HEK293 (cell line): ENCODE results near the gene NUMB.

ENCODE experiments used
- GLIS1 ChIP-seq: fragments of 450-650 bp; formaldehyde crosslinking; IDR thresholded peaks from 2 replicates; pipeline ENCODE4 v1.5.1; 2016; ENCODE audit warnings: missing biosample characterization, missing genetic modification characterization
- GLIS2 ChIP-seq: fragments of 450-650 bp; formaldehyde crosslinking; IDR thresholded peaks from 2 replicates; pipeline ENCODE4 v1.5.1; 2016; ENCODE audit warnings: missing biosample characterization, missing genetic modification characterization
- HOXD13 ChIP-seq: sonication (generic); formaldehyde crosslinking; IDR thresholded peaks from 2 replicates; pipeline ENCODE4 v1.8.0; 2022; ENCODE audit warnings: missing genetic modification reagents, borderline replicate concordance
- REPIN1 ChIP-seq: fragments of 450-650 bp; formaldehyde crosslinking; IDR thresholded peaks from 2 replicates; pipeline ENCODE4 v1.5.1; 2017; ENCODE audit warnings: missing biosample characterization, missing genetic modification characterization, low read depth
- SCRT2 ChIP-seq: fragments of 450-650 bp; formaldehyde crosslinking; IDR thresholded peaks from 2 replicates; pipeline ENCODE4 v1.5.1; 2016; ENCODE audit warnings: missing biosample characterization, missing genetic modification characterization
- TCF7L2 ChIP-seq: IDR thresholded peaks from 2 replicates; pipeline ENCODE4 v1.6.1; 2011; ENCODE audit warnings: low read depth, mild to moderate bottlenecking, inconsistent platforms, low read length, moderate library complexity, borderline replicate concordance
- YY2 ChIP-seq: fragments of 450-650 bp; formaldehyde crosslinking; IDR thresholded peaks from 2 replicates; pipeline ENCODE4 v1.5.1; 2016; ENCODE audit warnings: missing biosample characterization, missing genetic modification characterization
- ZFP41 ChIP-seq: fragments of 450-650 bp; formaldehyde crosslinking; IDR thresholded peaks from 2 replicates; pipeline ENCODE4 v1.5.1; 2016; ENCODE audit warnings: missing biosample characterization, missing genetic modification characterization, borderline replicate concordance
- ZIC2 ChIP-seq: fragments of 450-650 bp; formaldehyde crosslinking; IDR thresholded peaks from 2 replicates; pipeline ENCODE4 v1.5.1; 2016; ENCODE audit warnings: missing biosample characterization, missing genetic modification characterization
- ZNF114 ChIP-seq: fragments of 450-650 bp; formaldehyde crosslinking; IDR thresholded peaks from 2 replicates; pipeline ENCODE4 v1.5.0; 2017; ENCODE audit warnings: missing biosample characterization, missing genetic modification characterization
- ZNF121 ChIP-seq: fragments of 450-650 bp; formaldehyde crosslinking; IDR thresholded peaks from 2 replicates; pipeline ENCODE4 v1.5.1; 2016; ENCODE audit warnings: missing biosample characterization, missing genetic modification characterization
- ZNF132 ChIP-seq: fragments of 450-650 bp; formaldehyde crosslinking; IDR thresholded peaks from 2 replicates; pipeline ENCODE4 v1.5.1; 2017; ENCODE audit warnings: missing biosample characterization, missing genetic modification characterization, borderline replicate concordance
- ZNF140 ChIP-seq: fragments of 450-650 bp; formaldehyde crosslinking; IDR thresholded peaks from 2 replicates; pipeline ENCODE4 v1.5.1; 2016; ENCODE audit warnings: missing biosample characterization, missing genetic modification characterization
- ZNF19 ChIP-seq: fragments of 450-650 bp; formaldehyde crosslinking; IDR thresholded peaks from 2 replicates; pipeline ENCODE4; 2016; ENCODE audit warnings: missing biosample characterization, missing genetic modification characterization, low read depth
- ZNF221 ChIP-seq: fragments of 450-650 bp; formaldehyde crosslinking; IDR thresholded peaks from 2 replicates; pipeline ENCODE4 v1.5.1; 2017; ENCODE audit warnings: missing biosample characterization, missing genetic modification characterization, borderline replicate concordance
- ZNF223 ChIP-seq: fragments of 450-650 bp; formaldehyde crosslinking; IDR thresholded peaks from 2 replicates; pipeline ENCODE4 v1.5.1; 2016; ENCODE audit warnings: missing biosample characterization, missing genetic modification characterization
- ZNF302 ChIP-seq: fragments of 450-650 bp; formaldehyde crosslinking; IDR thresholded peaks from 2 replicates; pipeline ENCODE4 v1.5.1; 2016; ENCODE audit warnings: missing biosample characterization, missing genetic modification characterization, low read depth
- ZNF391 ChIP-seq: fragments of 450-650 bp; formaldehyde crosslinking; IDR thresholded peaks from 2 replicates; pipeline ENCODE4 v1.5.1; 2016; ENCODE audit warnings: low read depth, missing biosample characterization, missing genetic modification characterization, borderline replicate concordance
- ZNF394 ChIP-seq: fragments of 450-650 bp; formaldehyde crosslinking; IDR thresholded peaks from 2 replicates; pipeline ENCODE4 v1.5.1; 2016; ENCODE audit warnings: missing biosample characterization, missing genetic modification characterization, mild to moderate bottlenecking, moderate library complexity, borderline replicate concordance
- ZNF473 ChIP-seq: fragments of 450-650 bp; formaldehyde crosslinking; IDR thresholded peaks from 2 replicates; pipeline ENCODE4 v1.5.1; 2017; ENCODE audit warnings: missing biosample characterization, missing genetic modification characterization
- ZNF529 ChIP-seq: fragments of 450-650 bp; formaldehyde crosslinking; IDR thresholded peaks from 2 replicates; pipeline ENCODE4 v1.5.1; 2017; ENCODE audit warnings: missing genetic modification characterization, missing biosample characterization; ENCODE audit not compliant: insufficient replicate concordance
- ZNF621 ChIP-seq: fragments of 450-650 bp; formaldehyde crosslinking; IDR thresholded peaks from 2 replicates; pipeline ENCODE4 v1.5.1; 2017; ENCODE audit warnings: missing biosample characterization, missing genetic modification characterization
- ZNF624 ChIP-seq: fragments of 450-650 bp; formaldehyde crosslinking; IDR thresholded peaks from 2 replicates; pipeline ENCODE4 v1.5.1; 2017; ENCODE audit warnings: missing biosample characterization, missing genetic modification characterization
- ZNF645 ChIP-seq: fragments of 450-650 bp; formaldehyde crosslinking; IDR thresholded peaks from 2 replicates; pipeline ENCODE4; 2016; ENCODE audit warnings: missing biosample characterization, missing genetic modification characterization
- ZNF664 ChIP-seq: fragments of 450-650 bp; formaldehyde crosslinking; IDR thresholded peaks from 2 replicates; pipeline ENCODE4 v1.5.1; 2016; ENCODE audit warnings: missing biosample characterization, missing genetic modification characterization
- ZNF670 ChIP-seq: fragments of 450-650 bp; formaldehyde crosslinking; IDR thresholded peaks from 2 replicates; pipeline ENCODE4 v1.5.1; 2016; ENCODE audit warnings: missing biosample characterization, missing genetic modification characterization, low read depth
- ZNF704 ChIP-seq: fragments of 450-650 bp; formaldehyde crosslinking; IDR thresholded peaks from 2 replicates; pipeline ENCODE4 v1.5.1; 2016; ENCODE audit warnings: missing biosample characterization, missing genetic modification characterization
- ZSCAN23 ChIP-seq: fragments of 450-650 bp; formaldehyde crosslinking; IDR thresholded peaks from 2 replicates; pipeline ENCODE4 v1.5.1; 2016; ENCODE audit warnings: missing biosample characterization, missing genetic modification characterization
- ZSCAN4 ChIP-seq: fragments of 450-650 bp; formaldehyde crosslinking; IDR thresholded peaks from 2 replicates; pipeline ENCODE4 v1.5.1; 2017; ENCODE audit warnings: missing biosample characterization, missing genetic modification characterization
- ZXDB ChIP-seq: fragments of 450-650 bp; formaldehyde crosslinking; IDR thresholded peaks from 2 replicates; pipeline ENCODE4 v1.5.1; 2016; ENCODE audit warnings: missing biosample characterization, missing genetic modification characterization
- TF ChIP-seq, protein P1 (sequence below): fragments of 450-650 bp; formaldehyde crosslinking; IDR thresholded peaks from 2 replicates; pipeline ENCODE4 v1.5.1; 2016; ENCODE audit warnings: missing biosample characterization, missing genetic modification characterization
- TF ChIP-seq, protein P2 (sequence below): fragments of 450-650 bp; formaldehyde crosslinking; IDR thresholded peaks from 2 replicates; pipeline ENCODE4 v1.5.1; 2016; ENCODE audit warnings: missing biosample characterization, missing genetic modification characterization
- TF ChIP-seq, protein P3 (sequence below): fragments of 450-650 bp; formaldehyde crosslinking; IDR thresholded peaks from 2 replicates; pipeline ENCODE4 v1.5.1; 2016; ENCODE audit warnings: missing biosample characterization, missing genetic modification characterization

NUMB gene

GRCh38 chr14:73491256-73492042 lies 33.1 kb upstream of the NUMB start (continued):
- TF ChIP-seq ZNF704 (tag by site-specific recombination) (no peak), REPIN1 (tag by site-specific recombination) (no peak), ZNF394 (tag by site-specific recombination) (peak; percentile 28; the same call in 1 of the 2 replicates), ZFP41 (no peak), ZSCAN4 (tag by site-specific recombination) (no peak), ZNF114 (tag by site-specific recombination) (no peak), ZSCAN23 (tag by site-specific recombination) (no peak), ZNF223 (tag by site-specific recombination) (no peak), GLIS2 (tag by site-specific recombination) (no peak), ZNF140 (tag by site-specific recombination) (no peak), ZNF132 (tag by site-specific recombination) (no peak), YY2 (tag by site-specific recombination) (no peak), TCF7L2 (no peak), ZXDB (tag by site-specific recombination) (peak; percentile 17; the same call in 1 of the 2 replicates), ZNF621 (tag by site-specific recombination) (no peak), GLIS1 (tag by site-specific recombination) (peak; percentile 61), ZNF221 (no peak), SCRT2 (no peak), ZNF391 (tag by site-specific recombination) (no peak), ZNF121 (tag by site-specific recombination) (no peak), ZNF473 (tag by site-specific recombination) (no peak), ZNF624 (tag by site-specific recombination) (no peak), ZNF645 (tag by site-specific recombination) (no peak), HOXD13 (CRISPR knock-in tag) (no peak), ZNF302 (tag by site-specific recombination) (no peak), ZNF529 (no peak), ZIC2 (tag by site-specific recombination) (no peak), ZNF19 (tag by site-specific recombination) (no peak), ZNF670 (tag by site-specific recombination) (no peak), ZNF664 (tag by site-specific recombination) (no peak)
- TF ChIP-seq, protein P1, sequence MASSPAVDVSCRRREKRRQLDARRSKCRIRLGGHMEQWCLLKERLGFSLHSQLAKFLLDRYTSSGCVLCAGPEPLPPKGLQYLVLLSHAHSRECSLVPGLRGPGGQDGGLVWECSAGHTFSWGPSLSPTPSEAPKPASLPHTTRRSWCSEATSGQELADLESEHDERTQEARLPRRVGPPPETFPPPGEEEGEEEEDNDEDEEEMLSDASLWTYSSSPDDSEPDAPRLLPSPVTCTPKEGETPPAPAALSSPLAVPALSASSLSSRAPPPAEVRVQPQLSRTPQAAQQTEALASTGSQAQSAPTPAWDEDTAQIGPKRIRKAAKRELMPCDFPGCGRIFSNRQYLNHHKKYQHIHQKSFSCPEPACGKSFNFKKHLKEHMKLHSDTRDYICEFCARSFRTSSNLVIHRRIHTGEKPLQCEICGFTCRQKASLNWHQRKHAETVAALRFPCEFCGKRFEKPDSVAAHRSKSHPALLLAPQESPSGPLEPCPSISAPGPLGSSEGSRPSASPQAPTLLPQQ = no peak
- TF ChIP-seq, protein P2, sequence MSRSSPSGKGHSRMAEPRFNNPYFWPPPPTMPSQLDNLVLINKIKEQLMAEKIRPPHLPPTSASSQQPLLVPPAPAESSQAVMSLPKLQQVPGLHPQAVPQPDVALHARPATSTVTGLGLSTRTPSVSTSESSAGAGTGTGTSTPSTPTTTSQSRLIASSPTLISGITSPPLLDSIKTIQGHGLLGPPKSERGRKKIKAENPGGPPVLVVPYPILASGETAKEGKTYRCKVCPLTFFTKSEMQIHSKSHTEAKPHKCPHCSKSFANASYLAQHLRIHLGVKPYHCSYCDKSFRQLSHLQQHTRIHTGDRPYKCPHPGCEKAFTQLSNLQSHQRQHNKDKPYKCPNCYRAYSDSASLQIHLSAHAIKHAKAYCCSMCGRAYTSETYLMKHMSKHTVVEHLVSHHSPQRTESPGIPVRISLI = no peak
- TF ChIP-seq, protein P3, sequence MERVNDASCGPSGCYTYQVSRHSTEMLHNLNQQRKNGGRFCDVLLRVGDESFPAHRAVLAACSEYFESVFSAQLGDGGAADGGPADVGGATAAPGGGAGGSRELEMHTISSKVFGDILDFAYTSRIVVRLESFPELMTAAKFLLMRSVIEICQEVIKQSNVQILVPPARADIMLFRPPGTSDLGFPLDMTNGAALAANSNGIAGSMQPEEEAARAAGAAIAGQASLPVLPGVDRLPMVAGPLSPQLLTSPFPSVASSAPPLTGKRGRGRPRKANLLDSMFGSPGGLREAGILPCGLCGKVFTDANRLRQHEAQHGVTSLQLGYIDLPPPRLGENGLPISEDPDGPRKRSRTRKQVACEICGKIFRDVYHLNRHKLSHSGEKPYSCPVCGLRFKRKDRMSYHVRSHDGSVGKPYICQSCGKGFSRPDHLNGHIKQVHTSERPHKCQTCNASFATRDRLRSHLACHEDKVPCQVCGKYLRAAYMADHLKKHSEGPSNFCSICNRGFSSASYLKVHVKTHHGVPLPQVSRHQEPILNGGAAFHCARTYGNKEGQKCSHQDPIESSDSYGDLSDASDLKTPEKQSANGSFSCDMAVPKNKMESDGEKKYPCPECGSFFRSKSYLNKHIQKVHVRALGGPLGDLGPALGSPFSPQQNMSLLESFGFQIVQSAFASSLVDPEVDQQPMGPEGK = 0 out of 2 replicates have a peak, but pooled peaks have one; percentile 8
